Upper lobe of left lung (tissue), 6 donors: ENCODE data around the gene HMGCS1. TPM values are rescaled to one million over a fixed set of nuclear protein-coding genes. Genes with fewer than 3 reads are reported as not detected.

Source experiments
- ATAC-seq, 2 donors: fragments of 200-7000 bp; cut with Tn5 transposase; one replicate each; pipeline ENCODE4 v1.9.1; 2022; ENCODE audit warnings: mild to moderate bottlenecking in 2 of 2, moderate library complexity in 2 of 2; ENCODE audit not compliant: low FRiP score in 2 of 2
- DNase-seq, 2 donors: peaks; one replicate each; pipeline ENCODE4 v3.0.0-alpha.2; 2019 to 2020
- H3K27ac ChIP-seq, 4 donors: fragments of 200-600 bp; sonication (generic); one replicate each; pipeline ENCODE4 v1.5.1; 2016 to 2019
- H3K27me3 ChIP-seq, 4 donors: fragments of 200-600 bp; sonication (generic); one replicate each; pipeline ENCODE4 v1.5.1; 2017 to 2019
- H3K36me3 ChIP-seq, 4 donors: fragments of 200-600 bp; sonication (generic); one replicate each; pipeline ENCODE4 v1.5.1; 2016 to 2019
- H3K4me1 ChIP-seq, 4 donors: fragments of 200-600 bp; sonication (generic); one replicate each; pipeline ENCODE4 v1.5.1; 2018 to 2019
- H3K4me3 ChIP-seq, 4 donors: fragments of 200-600 bp; sonication (generic); one replicate each; pipeline ENCODE4 v1.5.1; 2017 to 2019; ENCODE audit warnings: mild to moderate bottlenecking in 2 of 4, moderate library complexity in 1 of 4
- H3K9me3 ChIP-seq, 4 donors: fragments of 200-600 bp; sonication (generic); one replicate each; pipeline ENCODE4 v1.5.1; 2018 to 2019
- CTCF ChIP-seq, 6 experiments: fragments of 450-650 bp in 4 of 6; fragments of 200-600 bp in 2 of 6; sonication (generic) in 2 of 6; IDR thresholded peaks; one replicate each; pipeline ENCODE4 v1.5.1; 2016 to 2019; ENCODE audit warnings: antibody characterized with exemption in 6 of 6
- EP300 ChIP-seq, 4 donors: sonication (generic); formaldehyde crosslinking; IDR thresholded peaks; one replicate each; pipeline ENCODE4 v1.5.1; 2017; ENCODE audit warnings: antibody characterized with exemption in 4 of 4, control low read depth in 2 of 4
- POLR2A ChIP-seq, 4 donors: fragments of 450-650 bp; IDR thresholded peaks; one replicate each; pipeline ENCODE4 v1.5.1; 2016 to 2017; ENCODE audit warnings: antibody characterized with exemption in 4 of 4, mild to moderate bottlenecking in 2 of 4
- POLR2AphosphoS5 ChIP-seq, 2 donors: sonication (generic); formaldehyde crosslinking; IDR thresholded peaks; one replicate each; pipeline ENCODE4 v1.5.1; 2017; ENCODE audit warnings: antibody characterized with exemption in 2 of 2
- WGBS, 2 donors: methylation state at CpG; one replicate each; pipeline ENCODE4 v1.1.5; 2017 to 2018; 5-methylcytosine and 5-hydroxymethylcytosine counted together
- total RNA-seq, 6 donors: library from RNA; depleted of rRNA in 4 of 6; stranded (reverse); fragments of >200 nt in 4 of 6; gene quantifications; one replicate each; pipeline versions ENCODE4 v1.1.0 to v1.2.1, GENCODE V29; 2016 to 2021
- donor health status: DM: no; HTN: no; CAD: no; lungs with moderate emphysema.
- donor health status: DM: no; HTN: yes; CAD: no; lungs with severe emphysema.

HMGCS1 gene
- total RNA-seq, 6 donors from 2014 or later: 47.1 to 174 (median 107) TPM

GRCh38 chr5:43275391-43275790 lies 37.8 kb downstream of the HMGCS1 start:
- Histone ChIP-seq H3K27ac (no peak overlapping the region), H3K4me3 (no peak overlapping the region), H3K36me3 (no peaks in the 10 kb centered on the region), H3K9me3 (no peaks in the 10 kb centered on the region), H3K4me1 (peaks cover 0 to 15% (median 3%) of the 10 kb centered on the region in 4 donors), H3K27me3 (no peaks in the 10 kb centered on the region)
- 90 to 91% methylated on average over 4 of the region's 4 CpGs for WGBS, 2 donors
- DNase-seq (no peak), ATAC-seq (no peak)
- TF ChIP-seq POLR2A (IDR thresholded peaks at IDR 0.05): no peak
- no peak for TF ChIP-seq CTCF (IDR thresholded peaks at IDR 0.05)
- no peak for TF ChIP-seq POLR2AphosphoS5 (IDR thresholded peaks at IDR 0.05)
- TF ChIP-seq EP300 (IDR thresholded peaks at IDR 0.05): no peak

GRCh38 chr5:43274435-43275114 lies 38.6 kb downstream of the HMGCS1 start:
- TF ChIP-seq CTCF (IDR thresholded peaks at IDR 0.05) (no peak), POLR2AphosphoS5 (IDR thresholded peaks at IDR 0.05) (no peak), EP300 (IDR thresholded peaks at IDR 0.05) (no peak), POLR2A (IDR thresholded peaks at IDR 0.05) (no peak)
- Histone ChIP-seq H3K4me1 (peaks cover 0 to 15% (median 3%) of the 10 kb centered on the region in 4 donors), H3K36me3 (no peaks in the 10 kb centered on the region), H3K27me3 (no peaks in the 10 kb centered on the region), H3K9me3 (no peaks in the 10 kb centered on the region), H3K4me3 (no peak overlapping the region), H3K27ac (peak overlapping the region in 1 of 4 donors; percentile 21)
- WGBS, 2 donors: 36% methylated on average over 7 of the region's 7 CpGs
- DNase-seq (peak in 1 of 2 donors; percentile 45), ATAC-seq (peak in 1 of 2 donors; percentile 65)

- H3K36me3 ChIP-seq: no peaks in the 10 kb centered on the region
- no peaks in the 10 kb centered on the region for H3K27me3 ChIP-seq
- peak in 1 of 2 donors; percentile 49 for DNase-seq
- ATAC-seq: no peak
- peaks cover 0 to 15% (median 3%) of the 10 kb centered on the region in 4 donors for H3K4me1 ChIP-seq
- no peak overlapping the region for H3K4me3 ChIP-seq
- H3K27ac ChIP-seq: no peak overlapping the region
- H3K9me3 ChIP-seq: no peaks in the 10 kb centered on the region
- TF ChIP-seq CTCF (IDR thresholded peaks at IDR 0.05): no peak
- TF ChIP-seq POLR2A (IDR thresholded peaks at IDR 0.05): no peak
- TF ChIP-seq POLR2AphosphoS5 (IDR thresholded peaks at IDR 0.05): no peak
- no peak for TF ChIP-seq EP300 (IDR thresholded peaks at IDR 0.05)
These were observed 39.7 kb downstream of the HMGCS1 start for GRCh38 chr5:43273552-43273951.

- no peaks in the 10 kb centered on the region for H3K36me3 ChIP-seq
- DNase-seq (no peak), ATAC-seq (no peak)
- peaks cover 0 to 15% (median 3%) of the 10 kb centered on the region in 4 donors for H3K4me1 ChIP-seq
- H3K4me3 ChIP-seq: no peak overlapping the region
- 85 to 100% methylated on average over 1 of the region's 1 CpG for WGBS, 2 donors
- TF ChIP-seq POLR2AphosphoS5 (IDR thresholded peaks at IDR 0.05) (no peak), POLR2A (IDR thresholded peaks at IDR 0.05) (no peak), EP300 (IDR thresholded peaks at IDR 0.05) (no peak), CTCF (IDR thresholded peaks at IDR 0.05) (no peak)
- no peak overlapping the region for H3K27ac ChIP-seq
- H3K27me3 ChIP-seq: no peaks in the 10 kb centered on the region
- H3K9me3 ChIP-seq: no peaks in the 10 kb centered on the region
These were observed 42.6 kb downstream of the HMGCS1 start for GRCh38 chr5:43270645-43271044.
